Measurements from ENCODE around the gene IQCF2. TPM values are rescaled to one million over a fixed set of nuclear protein-coding genes. Genes with fewer than 3 reads are reported as not detected.

The IQCF2 gene
- not detected in 5 replicates for total RNA-seq (2022; extraction: Qiagen RNA extraction; ENCODE audit: low read depth)

DNA sequence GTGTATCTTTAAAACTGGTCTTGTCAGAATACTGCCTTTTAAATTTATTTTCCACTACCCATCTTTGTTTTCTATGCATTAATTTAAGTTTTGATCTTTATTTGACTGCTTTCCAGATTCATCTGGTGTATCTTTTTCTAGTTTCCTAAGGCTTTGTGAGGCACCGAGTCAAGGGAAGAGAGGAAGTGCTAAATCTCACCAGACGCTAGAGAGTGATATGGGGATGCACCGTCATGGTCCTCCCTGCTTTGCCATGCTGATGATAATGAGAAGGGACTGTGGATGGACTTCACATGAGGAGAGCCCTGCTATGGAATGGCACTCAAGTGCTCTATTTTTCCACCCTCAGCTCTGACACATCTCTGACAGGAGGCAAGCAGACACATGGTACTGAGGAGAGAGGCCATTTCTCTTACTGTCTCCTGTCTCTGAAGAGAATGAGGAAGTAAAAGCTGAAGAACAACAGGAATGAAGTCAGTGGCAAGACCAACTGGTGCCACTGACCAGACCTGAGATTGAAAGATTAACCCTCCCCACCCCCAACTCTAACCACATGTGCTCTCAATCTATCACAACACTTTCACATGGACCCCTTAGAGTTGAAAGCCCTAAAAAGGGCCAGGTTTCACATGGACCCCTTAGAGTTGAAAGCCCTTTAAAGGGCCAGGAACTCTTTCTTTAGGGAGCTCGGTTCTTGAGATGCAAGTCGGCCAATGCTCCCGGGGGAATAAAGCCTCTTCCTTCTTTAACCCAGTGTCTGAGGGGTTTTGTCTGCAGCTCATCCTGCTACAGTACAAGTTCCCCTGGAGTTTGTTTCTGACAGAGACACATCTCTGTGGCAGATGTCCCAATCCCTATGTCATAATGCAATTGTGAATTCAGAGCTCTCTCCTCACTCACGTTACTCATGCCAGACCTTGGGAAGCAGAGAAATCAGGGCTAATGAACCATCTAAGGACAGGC is at the start of gene IQCF2:
IQCF2 (plus strand) TSS at position 913 of the 963 bp plus-strand sequence. CDS start 52 bp downstream, outside the sequence.

DNA sequence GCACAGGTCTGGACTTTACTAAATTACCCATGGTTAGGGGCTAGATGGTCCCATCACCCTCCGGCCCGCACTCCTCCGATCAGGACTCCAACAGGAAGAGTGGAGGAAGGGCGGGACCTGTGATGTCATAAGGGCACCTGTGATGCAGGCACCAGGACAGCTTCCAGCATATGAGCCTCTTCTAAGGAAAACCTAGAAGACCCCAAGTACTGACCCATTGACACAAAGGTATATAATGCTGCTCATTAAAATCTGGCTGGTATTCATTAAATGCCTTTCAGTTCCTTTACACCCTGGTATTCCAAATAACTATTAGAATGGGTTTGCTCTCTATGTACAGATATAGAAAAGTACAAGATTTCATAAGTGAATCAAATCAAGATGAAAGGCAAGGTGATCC is 14.1 kb downstream of the IQCF2 start, which contains the start of gene IQCF5:
IQCF5 (minus strand) TSS at position 101 of the 400 bp plus-strand sequence; CDS start at position 31, 70 bp downstream.

Other genes with a start within 250 kb of the IQCF2 start
- gene TEX264, start 190.4 kb upstream of the IQCF2 start, total RNA-seq (2022; extraction: Qiagen RNA extraction; ENCODE audit: low read depth), result 55.0 to 71.5 TPM (median 68.1 TPM) in 5 replicates
- gene GRM2, start 154.5 kb upstream of the IQCF2 start, total RNA-seq (2022; extraction: Qiagen RNA extraction; ENCODE audit: low read depth), result 0.05 to 0.18 TPM (median 0.09 TPM) in 4 of 5 replicates, not detected in the other
- not detected in 5 replicates for gene IQCF6, start 82.4 kb upstream of the IQCF2 start, total RNA-seq (2022; extraction: Qiagen RNA extraction; ENCODE audit: low read depth)
- not detected in 5 replicates for gene IQCF5, start 14.0 kb downstream of the IQCF2 start, total RNA-seq (2022; extraction: Qiagen RNA extraction; ENCODE audit: low read depth)
- 0.07 to 0.44 TPM in 2 of 5 replicates, not detected in the others for gene IQCF1, start 41.7 kb downstream of the IQCF2 start, total RNA-seq (2022; extraction: Qiagen RNA extraction; ENCODE audit: low read depth)
- 38.9 to 52.7 TPM (median 50.9 TPM) in 5 replicates for gene RRP9, start 80.3 kb downstream of the IQCF2 start, total RNA-seq (2022; extraction: Qiagen RNA extraction; ENCODE audit: low read depth)
- gene PARP3, start 80.7 kb downstream of the IQCF2 start, total RNA-seq (2022; extraction: Qiagen RNA extraction; ENCODE audit: low read depth), result 8.1 to 11.6 TPM (median 8.9 TPM) in 5 replicates
- gene GPR62, start 93.8 kb downstream of the IQCF2 start, total RNA-seq (2022; extraction: Qiagen RNA extraction; ENCODE audit: low read depth), result 0.07 TPM in 1 of 5 replicates, not detected in the others
- 11.0 to 13.8 TPM (median 12.3 TPM) in 5 replicates for gene PCBP4, start 105.8 kb downstream of the IQCF2 start, total RNA-seq (2022; extraction: Qiagen RNA extraction; ENCODE audit: low read depth)
- gene ABHD14B, start 112.4 kb downstream of the IQCF2 start, total RNA-seq (2022; extraction: Qiagen RNA extraction; ENCODE audit: low read depth), result 24.7 to 33.5 TPM (median 33.1 TPM) in 5 replicates
- gene ABHD14A, start 113.4 kb downstream of the IQCF2 start, total RNA-seq (2022; extraction: Qiagen RNA extraction; ENCODE audit: low read depth), result 10.1 to 16.2 TPM (median 14.8 TPM) in 5 replicates
- gene ACY1, start 121.9 kb downstream of the IQCF2 start, total RNA-seq (2022; extraction: Qiagen RNA extraction; ENCODE audit: low read depth), result 20.8 to 30.2 TPM (median 28.3 TPM) in 5 replicates
- 1,289 to 1,406 TPM (median 1,382 TPM) in 5 replicates for gene RPL29, start 134.3 kb downstream of the IQCF2 start, total RNA-seq (2022; extraction: Qiagen RNA extraction; ENCODE audit: low read depth)
- gene DUSP7, start 195.0 kb downstream of the IQCF2 start, total RNA-seq (2022; extraction: Qiagen RNA extraction; ENCODE audit: low read depth), result 12.8 to 14.3 TPM (median 13.1 TPM) in 5 replicates